ENCODE results near the gene C12orf57.

Gene C12orf57

DNA sequence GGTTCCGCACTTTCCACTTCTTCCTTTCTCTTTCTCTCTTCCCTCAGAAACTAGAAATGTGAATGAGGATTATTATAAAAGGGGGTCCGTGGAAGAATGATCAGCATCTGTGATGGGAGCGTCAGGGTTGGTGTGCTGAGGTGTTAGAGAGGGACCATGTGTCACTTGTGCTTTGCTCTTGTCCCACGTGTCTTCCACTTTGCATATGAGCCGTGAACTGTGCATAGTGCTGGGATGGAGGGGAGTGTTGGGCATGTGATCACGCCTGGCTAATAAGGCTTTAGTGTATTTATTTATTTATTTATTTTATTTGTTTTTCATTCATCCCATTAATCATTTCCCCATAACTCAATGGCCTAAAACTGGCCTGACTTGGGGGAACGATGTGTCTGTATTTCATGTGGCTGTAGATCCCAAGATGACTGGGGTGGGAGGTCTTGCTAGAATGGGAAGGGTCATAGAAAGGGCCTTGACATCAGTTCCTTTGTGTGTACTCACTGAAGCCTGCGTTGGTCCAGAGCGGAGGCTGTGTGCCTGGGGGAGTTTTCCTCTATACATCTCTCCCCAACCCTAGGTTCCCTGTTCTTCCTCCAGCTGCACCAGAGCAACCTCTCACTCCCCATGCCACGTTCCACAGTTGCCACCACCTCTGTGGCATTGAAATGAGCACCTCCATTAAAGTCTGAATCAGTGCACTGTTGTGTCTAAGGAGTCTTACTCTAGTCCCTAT lies 20.7 kb upstream of the C12orf57 start:
- no peaks in the 10 kb centered on the region for H3K36me3 ChIP-seq (ENCODE audit: insufficient read depth)
- no peaks in the 10 kb centered on the region for H4K20me1 ChIP-seq (ENCODE audit: insufficient read depth)
- H3K9ac ChIP-seq = no peak overlapping the region
- no peak overlapping the region for H3K4me2 ChIP-seq
- no peak overlapping the region for H3K4me3 ChIP-seq (IDR thresholded peaks at IDR 0.05; ENCODE audit: insufficient read depth, low read depth, low read length)
- no peak overlapping the region for H2AFZ ChIP-seq (ENCODE audit: low read depth)
- no peak overlapping the region for H3K27ac ChIP-seq
- H3K4me1 ChIP-seq (ENCODE audit: low read depth, poor library complexity, severe bottlenecking) = peaks cover 36% of the 10 kb centered on the region
- no peaks in the 10 kb centered on the region for H3K79me2 ChIP-seq (ENCODE audit: insufficient read depth, low read depth)
- no peaks in the 10 kb centered on the region for H3K27me3 ChIP-seq (ENCODE audit: insufficient read depth, low read depth)
- TF ChIP-seq, protein P1, sequence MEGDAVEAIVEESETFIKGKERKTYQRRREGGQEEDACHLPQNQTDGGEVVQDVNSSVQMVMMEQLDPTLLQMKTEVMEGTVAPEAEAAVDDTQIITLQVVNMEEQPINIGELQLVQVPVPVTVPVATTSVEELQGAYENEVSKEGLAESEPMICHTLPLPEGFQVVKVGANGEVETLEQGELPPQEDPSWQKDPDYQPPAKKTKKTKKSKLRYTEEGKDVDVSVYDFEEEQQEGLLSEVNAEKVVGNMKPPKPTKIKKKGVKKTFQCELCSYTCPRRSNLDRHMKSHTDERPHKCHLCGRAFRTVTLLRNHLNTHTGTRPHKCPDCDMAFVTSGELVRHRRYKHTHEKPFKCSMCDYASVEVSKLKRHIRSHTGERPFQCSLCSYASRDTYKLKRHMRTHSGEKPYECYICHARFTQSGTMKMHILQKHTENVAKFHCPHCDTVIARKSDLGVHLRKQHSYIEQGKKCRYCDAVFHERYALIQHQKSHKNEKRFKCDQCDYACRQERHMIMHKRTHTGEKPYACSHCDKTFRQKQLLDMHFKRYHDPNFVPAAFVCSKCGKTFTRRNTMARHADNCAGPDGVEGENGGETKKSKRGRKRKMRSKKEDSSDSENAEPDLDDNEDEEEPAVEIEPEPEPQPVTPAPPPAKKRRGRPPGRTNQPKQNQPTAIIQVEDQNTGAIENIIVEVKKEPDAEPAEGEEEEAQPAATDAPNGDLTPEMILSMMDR (conservative IDR thresholded peaks at IDR 0.05; ENCODE audit: low read depth, low read length) = no peak

DNA sequence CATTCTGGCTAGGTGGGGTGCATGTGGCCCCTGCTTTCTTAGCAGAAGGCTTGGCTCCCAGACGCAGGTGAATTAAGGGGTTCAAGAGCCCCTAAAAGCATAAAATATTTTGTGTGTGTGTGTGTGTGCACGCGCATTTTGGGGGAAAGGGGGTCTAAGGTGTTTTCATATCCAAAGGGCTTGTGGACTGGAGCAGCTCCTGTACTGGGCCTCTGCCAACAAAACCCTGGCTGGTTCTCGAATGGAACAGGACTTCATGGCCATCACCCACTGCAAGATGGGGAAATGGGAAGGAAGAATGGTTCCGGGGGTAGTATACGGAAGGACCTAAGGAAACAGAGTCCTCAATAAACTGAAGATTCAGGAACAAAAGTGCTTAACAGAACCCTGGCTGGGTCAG lies 20.0 kb upstream of the C12orf57 start:
- H3K4me3 ChIP-seq (IDR thresholded peaks at IDR 0.05; ENCODE audit: insufficient read depth, low read depth, low read length) = no peak overlapping the region
- H3K36me3 ChIP-seq (ENCODE audit: insufficient read depth) = no peaks in the 10 kb centered on the region
- H3K27ac ChIP-seq = no peak overlapping the region
- H3K9ac ChIP-seq = no peak overlapping the region
- peaks cover 38% of the 10 kb centered on the region for H3K4me1 ChIP-seq (ENCODE audit: low read depth, poor library complexity, severe bottlenecking)
- H2AFZ ChIP-seq (ENCODE audit: low read depth) = peak overlapping the region; percentile 49; the same call in 1 of the 2 replicates
- peaks cover 5% of the 10 kb centered on the region; the same call in 1 of the 2 replicates for H3K79me2 ChIP-seq (ENCODE audit: insufficient read depth, low read depth)
- no peaks in the 10 kb centered on the region for H3K27me3 ChIP-seq (ENCODE audit: insufficient read depth, low read depth)
- H3K4me2 ChIP-seq = peak overlapping the region; percentile 51; the same call in 1 of the 2 replicates
- TF ChIP-seq, protein P1 (conservative IDR thresholded peaks at IDR 0.05; ENCODE audit: low read depth, low read length) = no peak
- no peaks in the 10 kb centered on the region for H4K20me1 ChIP-seq (ENCODE audit: insufficient read depth)

DNA sequence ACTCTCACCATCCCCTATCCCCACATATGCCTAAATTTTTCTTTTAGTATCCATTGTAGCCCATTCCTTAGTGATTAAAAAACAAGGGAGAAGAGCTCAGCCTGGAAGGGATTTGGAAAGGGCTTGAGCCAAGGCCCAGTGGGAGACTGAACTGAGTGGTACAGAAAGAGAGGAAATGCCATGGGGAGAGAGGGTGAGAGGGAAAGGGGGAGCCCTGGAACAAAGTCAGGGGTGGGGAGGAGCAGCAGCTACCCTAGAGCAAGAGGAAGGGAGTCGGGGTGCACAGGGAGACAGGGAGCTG lies 18.6 kb upstream of the C12orf57 start:
- TF ChIP-seq, protein P1 (conservative IDR thresholded peaks at IDR 0.05; ENCODE audit: low read depth, low read length) = no peak
- Histone ChIP-seq H3K9ac (no peak overlapping the region; the same call in 1 of the 2 replicates), H3K79me2 (ENCODE audit: insufficient read depth, low read depth) (peaks cover 18% of the 10 kb centered on the region; the same call in 1 of the 2 replicates), H3K4me1 (ENCODE audit: low read depth, poor library complexity, severe bottlenecking) (peaks cover 46% of the 10 kb centered on the region), H4K20me1 (ENCODE audit: insufficient read depth) (no peaks in the 10 kb centered on the region), H3K36me3 (ENCODE audit: insufficient read depth) (no peaks in the 10 kb centered on the region), H3K27me3 (ENCODE audit: insufficient read depth, low read depth) (no peaks in the 10 kb centered on the region), H3K4me2 (peak overlapping the region; percentile 51), H2AFZ (ENCODE audit: low read depth) (no peak overlapping the region; the same call in 1 of the 2 replicates), H3K4me3 (IDR thresholded peaks at IDR 0.05; ENCODE audit: insufficient read depth, low read depth, low read length) (no peak overlapping the region), H3K27ac (no peak overlapping the region)

DNA sequence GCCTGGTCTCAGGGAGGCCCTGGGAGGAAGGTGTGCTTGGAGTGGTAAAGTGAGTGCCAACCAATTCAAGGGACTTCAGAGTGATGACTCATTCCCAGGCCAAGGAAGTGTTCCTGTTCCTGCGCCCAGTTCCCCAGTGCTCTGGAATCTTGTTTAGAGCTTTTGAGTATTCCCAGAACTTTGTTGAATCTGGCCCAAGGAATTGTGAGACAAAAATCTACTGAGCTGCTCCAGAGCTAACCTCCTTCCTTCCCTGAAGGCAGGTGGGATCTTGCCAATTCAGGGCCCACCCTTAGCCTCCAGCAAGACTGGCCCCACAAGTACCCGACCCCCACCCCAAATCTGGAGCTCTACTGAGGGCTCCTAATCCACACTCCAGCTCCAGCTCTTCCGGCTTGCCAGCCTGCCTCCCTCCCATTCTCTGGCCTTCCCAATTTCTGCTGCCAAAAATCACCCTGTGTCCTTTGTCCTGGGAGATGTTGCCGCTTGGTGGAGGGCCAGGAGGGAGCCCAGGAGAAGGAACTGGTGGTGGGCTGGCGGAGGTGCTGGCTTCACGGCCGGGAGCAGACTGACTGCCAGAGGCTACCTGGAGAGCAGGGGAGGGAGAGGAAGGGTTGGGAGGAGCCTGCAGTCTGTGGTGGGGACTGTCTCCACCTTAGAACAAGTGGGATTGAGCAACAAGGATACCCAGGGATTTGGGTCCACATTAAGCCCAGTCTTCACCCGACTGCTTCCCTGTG lies 18.1 kb upstream of the C12orf57 start:
- no peak overlapping the region for H3K4me3 ChIP-seq (IDR thresholded peaks at IDR 0.05; ENCODE audit: insufficient read depth, low read depth, low read length)
- H3K4me2 ChIP-seq = peak overlapping the region; percentile 89; the same call in 1 of the 2 replicates
- H4K20me1 ChIP-seq (ENCODE audit: insufficient read depth) = no peaks in the 10 kb centered on the region

More for the DNA sequence above, 18.1 kb upstream of the C12orf57 start:
- Histone ChIP-seq H3K27me3 (ENCODE audit: insufficient read depth, low read depth) (no peaks in the 10 kb centered on the region), H3K36me3 (ENCODE audit: insufficient read depth) (no peaks in the 10 kb centered on the region), H3K4me1 (ENCODE audit: low read depth, poor library complexity, severe bottlenecking) (peaks cover 47% of the 10 kb centered on the region), H3K9ac (no peak overlapping the region), H3K79me2 (ENCODE audit: insufficient read depth, low read depth) (peaks cover 20% of the 10 kb centered on the region; the same call in 1 of the 2 replicates), H2AFZ (ENCODE audit: low read depth) (no peak overlapping the region), H3K27ac (no peak overlapping the region)
- TF ChIP-seq, protein P1 (conservative IDR thresholded peaks at IDR 0.05; ENCODE audit: low read depth, low read length) = no peak
